Stimulated activated naive CD4-positive, alpha-beta T cell (primary cell): ENCODE data around the gene GALK2.

Source experiments
- DNase-seq, 6 experiments: peaks; one replicate each; lab custom pipeline; 2025; lab: John Stamatoyannopoulos, UW

The GALK2 gene

DNA sequence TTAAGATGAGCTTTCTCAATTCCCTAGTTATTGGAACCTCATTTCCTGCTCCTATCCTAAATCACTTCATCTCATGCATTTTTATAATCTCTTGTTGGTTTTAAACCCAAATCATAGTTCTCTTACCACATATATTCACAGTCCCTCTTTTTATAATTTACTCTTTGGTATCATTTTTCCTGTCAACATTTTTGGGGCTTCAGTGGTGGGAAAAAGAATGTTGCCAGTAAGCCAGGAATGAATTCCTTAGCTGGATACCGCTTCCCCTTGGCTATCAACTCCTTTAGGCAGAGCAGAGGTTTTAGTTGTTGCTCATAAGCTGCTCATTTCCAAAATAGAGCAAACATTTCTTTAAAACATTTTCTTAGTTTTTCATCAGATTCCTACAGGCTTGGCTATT lies 112.3 kb downstream of the GALK2 start:
- no peak for DNase-seq

DNA sequence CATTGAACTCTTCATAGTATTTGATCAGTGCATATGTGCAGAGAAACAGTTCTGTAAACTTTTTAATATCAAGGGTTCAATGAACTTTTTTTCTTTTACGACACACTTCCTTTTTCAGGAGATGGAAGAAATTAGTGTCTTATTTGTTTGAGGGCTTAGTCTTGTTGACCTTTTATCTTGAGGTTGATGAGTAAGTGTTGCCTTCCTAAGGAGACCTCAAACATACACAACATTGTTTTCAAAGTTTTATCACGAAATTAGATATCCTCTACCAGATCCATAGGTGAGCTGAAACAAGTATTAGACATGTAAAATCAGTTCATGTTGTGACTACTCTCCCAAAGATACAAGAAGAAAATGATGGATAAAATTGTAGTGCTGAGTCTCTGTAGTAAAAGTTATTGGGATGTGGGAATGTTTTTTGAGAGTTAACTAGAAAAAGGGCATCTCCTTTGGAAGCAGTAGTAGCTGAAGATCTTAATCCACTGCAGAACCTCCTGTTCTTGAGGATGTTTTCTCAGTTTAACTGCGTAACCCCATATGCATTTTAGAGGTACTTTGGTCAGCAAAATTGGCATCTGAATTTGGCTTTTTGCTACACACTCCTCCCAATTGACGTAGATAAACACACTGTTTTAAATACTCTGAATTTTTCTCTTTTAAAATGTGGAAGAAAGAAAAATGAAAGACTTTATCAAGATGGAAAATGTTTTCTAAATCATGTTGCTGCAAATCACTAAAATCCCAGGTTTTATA lies 116.8 kb downstream of the GALK2 start:
- no peak for DNase-seq

DNA sequence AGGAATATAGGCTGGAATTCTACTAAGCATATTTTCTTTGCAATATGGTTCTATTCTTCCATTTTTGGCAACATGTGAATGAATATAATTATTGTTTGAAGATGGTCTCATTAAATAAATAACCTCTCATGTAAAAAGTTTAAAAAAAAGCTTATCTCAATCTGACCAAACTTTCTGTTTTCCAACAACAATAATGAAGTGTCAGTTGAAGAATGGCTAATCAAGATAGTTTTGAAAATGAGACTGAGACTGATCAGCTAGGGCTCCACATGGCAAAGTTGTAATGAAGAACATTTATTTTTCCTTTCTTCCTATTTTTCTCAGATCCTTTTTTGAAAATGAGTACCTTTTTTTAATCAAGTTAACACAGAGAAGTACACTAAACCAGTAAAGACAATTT lies 117.4 kb downstream of the GALK2 start:
- no peak for DNase-seq

- DNase-seq, result no peak
Observed at GRCh38 chr15:49288391-49288790, 118.3 kb downstream of the GALK2 start.

- DNase-seq, result no peak
Observed at GRCh38 chr15:49290191-49290590, 120.1 kb downstream of the GALK2 start.

DNA sequence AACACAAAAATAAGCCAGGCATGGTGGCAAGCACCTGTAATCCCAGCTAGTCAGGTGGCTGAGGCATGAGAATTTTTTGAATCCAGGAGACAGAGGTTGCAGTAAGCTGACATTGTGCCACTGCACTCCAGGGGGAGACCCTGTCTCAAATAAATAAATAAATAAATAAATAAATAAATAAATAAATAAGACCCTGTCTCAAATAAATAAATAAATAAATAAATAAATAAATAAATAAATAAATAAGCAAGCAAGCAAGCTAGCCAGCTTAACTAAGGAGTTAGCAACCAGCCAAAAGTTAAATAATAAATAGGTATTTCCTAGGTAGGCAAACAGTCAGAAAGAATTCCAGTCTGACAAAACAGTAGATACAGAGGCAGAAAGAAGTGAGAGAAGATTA lies 123.9 kb downstream of the GALK2 start:
- DNase-seq, result no peak

DNA sequence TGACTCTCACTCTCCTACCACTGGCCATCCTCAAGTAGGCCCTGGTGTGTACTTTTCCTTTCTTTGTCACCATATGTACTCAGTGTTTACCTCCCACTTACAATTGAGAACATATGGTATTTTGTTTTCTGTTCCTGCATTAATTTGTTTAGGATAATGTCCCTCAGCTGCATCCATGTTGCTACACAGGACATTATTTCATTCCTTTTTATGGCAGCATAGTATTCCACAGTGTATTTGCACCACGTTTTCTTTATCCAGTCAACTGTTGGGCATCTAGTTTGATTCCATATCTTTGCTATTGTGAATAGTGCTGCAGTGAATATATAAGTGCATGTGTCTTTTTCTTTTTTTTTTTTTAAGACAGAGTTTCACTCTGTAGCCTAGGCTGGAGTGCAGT lies 126.2 kb downstream of the GALK2 start:
- DNase-seq, result no peak

DNA sequence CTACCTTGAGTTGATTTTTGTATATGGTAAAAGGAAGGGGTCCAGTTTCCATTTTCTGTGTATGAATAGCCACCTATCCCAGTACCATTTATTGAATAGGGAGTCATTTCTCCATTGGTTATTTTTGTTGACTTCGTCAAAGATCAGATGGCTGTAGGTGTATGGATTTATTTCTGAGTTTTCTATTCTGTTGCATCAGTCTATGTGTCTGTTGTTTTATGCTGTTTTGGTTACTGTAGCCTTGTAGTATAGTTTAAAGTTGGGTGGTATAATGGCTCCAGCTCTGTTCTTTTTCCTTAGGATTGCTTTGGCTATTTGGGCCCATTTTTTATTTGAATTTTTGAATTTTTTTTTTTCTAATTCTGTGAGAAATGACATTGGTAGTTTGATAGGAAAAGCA lies 127.5 kb downstream of the GALK2 start:
- DNase-seq, result no peak

- DNase-seq, result no peak
Observed at GRCh38 chr15:49300856-49301255, 130.8 kb downstream of the GALK2 start.

DNA sequence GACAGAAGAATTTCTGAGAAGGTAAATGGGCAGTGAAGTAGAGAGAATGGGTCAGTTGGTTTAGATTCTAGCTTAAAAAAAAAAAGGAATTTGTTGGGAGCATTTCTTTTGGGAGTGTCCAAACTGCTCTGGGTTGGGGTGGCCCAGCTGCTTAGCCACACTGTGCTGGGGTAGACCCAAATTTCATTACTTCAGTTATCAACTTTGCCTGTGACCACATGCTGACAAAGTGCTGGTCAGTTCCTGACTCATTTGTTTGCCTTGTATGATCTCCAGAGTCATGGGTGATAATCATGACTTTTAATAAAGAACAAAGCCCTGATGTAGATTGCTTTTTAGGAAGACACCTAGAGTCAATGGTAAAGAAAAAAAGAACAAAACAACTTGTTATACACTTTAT lies 131.5 kb downstream of the GALK2 start:
- no peak for DNase-seq

GRCh38 chr15:49303003-49303402 lies 133.0 kb downstream of the GALK2 start:
- no peak for DNase-seq

DNA sequence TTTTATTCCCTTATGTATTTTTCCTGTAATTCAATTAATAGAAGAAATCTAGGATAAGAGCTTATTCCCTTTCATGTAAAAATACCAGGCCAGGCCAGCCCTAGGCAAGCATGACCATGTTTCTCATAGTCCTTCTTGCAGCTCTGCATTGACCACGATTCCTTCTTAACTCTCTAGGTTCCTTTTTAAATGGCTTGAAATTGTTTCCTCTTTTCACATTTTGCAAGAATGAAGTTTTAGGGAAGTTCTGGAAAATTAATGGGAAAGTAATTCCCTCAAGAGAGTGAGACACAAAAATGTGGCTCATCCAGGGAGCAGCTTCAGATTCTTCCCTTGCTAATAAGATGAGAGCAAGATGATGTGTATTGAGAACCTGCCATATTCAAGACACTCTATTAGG lies 136.5 kb downstream of the GALK2 start:
- DNase-seq, result no peak

GRCh38 chr15:49308686-49309085 lies 138.6 kb downstream of the GALK2 start:
- no peak for DNase-seq

DNA sequence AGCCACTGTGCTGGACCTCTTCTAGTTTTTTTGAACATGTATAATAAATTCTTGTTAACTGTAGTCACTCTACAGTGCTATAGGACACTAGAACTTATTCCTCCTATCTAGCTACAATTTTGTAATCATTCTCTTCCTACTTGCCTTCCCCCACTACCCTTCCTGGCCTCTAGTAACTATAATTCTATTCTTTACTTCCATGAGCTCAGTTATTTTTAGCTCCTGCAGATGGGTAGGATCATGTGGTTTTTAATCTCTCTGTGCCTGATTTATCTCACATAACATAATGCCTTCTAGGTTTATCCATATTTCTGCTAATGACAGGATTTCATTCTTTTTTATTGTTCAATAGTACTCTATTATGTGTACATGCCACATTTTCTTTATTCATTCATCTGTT lies 139.8 kb downstream of the GALK2 start:
- DNase-seq, result no peak

GRCh38 chr15:49313650-49314049 lies 143.6 kb downstream of the GALK2 start:
- no peak for DNase-seq

GRCh38 chr15:49314716-49315115 lies 144.7 kb downstream of the GALK2 start:
- DNase-seq, result no peak

GRCh38 chr15:49315391-49315823 lies 145.4 kb downstream of the GALK2 start:
- no peak for DNase-seq

DNA sequence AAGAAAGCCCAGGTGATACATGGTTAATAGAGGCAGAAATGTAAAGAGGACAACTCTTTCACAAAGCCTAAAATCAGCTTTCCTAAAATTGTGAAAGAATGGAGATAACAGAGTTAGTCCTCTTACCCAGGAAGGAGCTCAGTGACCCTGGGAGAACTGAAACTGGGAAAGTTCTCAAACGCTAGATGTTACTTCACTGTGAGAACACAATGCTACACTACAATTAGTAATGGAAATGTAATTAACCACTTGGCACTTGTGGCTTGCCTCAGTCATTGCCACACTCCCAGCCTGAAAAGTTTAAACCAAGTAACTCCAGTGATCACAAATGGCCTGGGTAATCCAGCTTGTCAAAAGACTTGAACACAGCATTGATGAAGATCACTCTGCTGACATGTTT lies 150.3 kb downstream of the GALK2 start:
- no peak for DNase-seq

DNA sequence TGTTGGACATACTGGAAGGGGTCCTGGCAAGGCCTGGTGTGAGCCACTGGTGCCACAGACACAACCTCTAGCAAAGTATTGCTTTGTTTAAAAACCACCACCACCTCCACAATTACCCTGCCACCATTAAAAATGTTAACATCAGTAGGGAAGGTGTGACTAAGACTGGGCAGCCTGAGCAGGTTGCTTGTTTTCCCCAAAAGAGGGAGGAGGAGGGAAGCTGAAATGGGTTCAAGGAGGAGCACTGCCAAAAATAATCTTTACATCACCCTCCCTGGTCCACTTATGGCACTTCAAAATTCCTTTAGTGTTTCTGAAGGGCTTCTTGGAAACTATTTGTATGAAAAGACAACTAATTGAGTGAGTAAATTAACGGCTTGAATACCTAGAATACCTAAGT lies 153.2 kb downstream of the GALK2 start:
- DNase-seq, result no peak

- no peak for DNase-seq
Observed at GRCh38 chr15:49327927-49328326, 157.9 kb downstream of the GALK2 start.

DNA sequence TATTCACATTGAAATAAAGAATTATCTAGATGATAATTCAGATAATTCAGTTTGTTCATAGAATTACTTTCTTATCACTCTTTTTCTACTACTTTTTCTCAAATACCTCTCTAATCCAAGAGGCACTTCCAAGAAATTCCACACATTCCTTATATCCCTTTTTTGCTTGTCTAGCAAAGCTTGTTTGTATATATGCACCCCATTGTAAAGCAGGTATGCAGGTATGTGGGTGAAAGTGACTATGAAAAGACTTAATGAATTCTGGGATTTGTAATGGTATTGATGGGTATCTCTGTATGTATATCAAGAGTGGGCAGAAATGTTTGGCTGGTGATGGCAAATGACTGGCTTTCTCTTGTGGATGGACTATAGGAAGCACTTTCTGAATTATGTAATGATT lies 158.9 kb downstream of the GALK2 start:
- no peak for DNase-seq

- DNase-seq, result no peak
Observed at GRCh38 chr15:49330166-49330565, 160.1 kb downstream of the GALK2 start.

- DNase-seq, result no peak
Observed at GRCh38 chr15:49331442-49331841, 161.4 kb downstream of the GALK2 start.

GRCh38 chr15:49331951-49332350 lies 161.9 kb downstream of the GALK2 start:
- no peak for DNase-seq
